HG03558 (cell line): ENCODE measurements around the gene CAMKK2.
"Not testable (repeated sequence)": the region's sequence is repeated elsewhere in the genome, so short reads cannot be mapped to it uniquely, and the experiment has no call there.

Experiments
- ATAC-seq: cut with Tn5 transposase; IDR thresholded peaks from one replicate; pipeline ENCODE4 v1.9.1; 2021; ENCODE audit warnings: moderate number of reproducible peaks; ENCODE audit not compliant: unreplicated experiment; ENCODE audit errors: extremely low read depth

Gene CAMKK2

GRCh38 chr12:121251838-121252237 lies 44.7 kb downstream of the CAMKK2 start:
- no peak for ATAC-seq

GRCh38 chr12:121250359-121250758 lies 46.1 kb downstream of the CAMKK2 start:
- no peak for ATAC-seq

GRCh38 chr12:121248622-121249021 lies 47.9 kb downstream of the CAMKK2 start:
- ATAC-seq, result no peak

- ATAC-seq, result no peak
Measured at GRCh38 chr12:121246893-121247557, 49.5 kb downstream of the CAMKK2 start.

- ATAC-seq, result no peak
Measured at GRCh38 chr12:121245951-121246350, 50.6 kb downstream of the CAMKK2 start.

GRCh38 chr12:121245031-121245430 lies 51.5 kb downstream of the CAMKK2 start:
- no peak for ATAC-seq

- ATAC-seq, result no peak
Measured at GRCh38 chr12:121241156-121241970, 55.1 kb downstream of the CAMKK2 start.

GRCh38 chr12:121240484-121241101 lies 55.9 kb downstream of the CAMKK2 start:
- ATAC-seq, result no peak

- no peak for ATAC-seq
Measured at GRCh38 chr12:121240062-121240420, 56.5 kb downstream of the CAMKK2 start.

GRCh38 chr12:121239351-121240061 lies 57.0 kb downstream of the CAMKK2 start:
- no peak for ATAC-seq

- no peak for ATAC-seq
Measured at GRCh38 chr12:121238604-121239350, 57.7 kb downstream of the CAMKK2 start.

- ATAC-seq, result no peak
Measured at GRCh38 chr12:121238086-121238485, 58.4 kb downstream of the CAMKK2 start.

GRCh38 chr12:121237415-121237814 lies 59.1 kb downstream of the CAMKK2 start:
- no peak for ATAC-seq

GRCh38 chr12:121236776-121237175 lies 59.7 kb downstream of the CAMKK2 start:
- no peak for ATAC-seq

GRCh38 chr12:121233628-121234020 lies 62.9 kb downstream of the CAMKK2 start:
- ATAC-seq, result no peak

- ATAC-seq, result no peak
Measured at GRCh38 chr12:121232977-121233627, 63.4 kb downstream of the CAMKK2 start.

- no peak for ATAC-seq
Measured at GRCh38 chr12:121232163-121232562, 64.3 kb downstream of the CAMKK2 start.

- ATAC-seq, result no peak
Measured at GRCh38 chr12:121230538-121230907, 66.0 kb downstream of the CAMKK2 start.

- ATAC-seq, result not testable (repeated sequence)
Measured at GRCh38 chr12:121229826-121230537, 66.5 kb downstream of the CAMKK2 start.
